NT2/D1 (cell line): ENCODE data around the gene SLC38A6.

Experiments
- YY1 ChIP-seq: IDR thresholded peaks from 2 replicates; pipeline ENCODE4 v1.6.1; 2011; ENCODE audit not compliant: insufficient read length, insufficient read depth
- ZNF274 ChIP-seq: IDR thresholded peaks from 2 replicates; pipeline ENCODE4 v1.6.1; 2011; ENCODE audit warnings: mild to moderate bottlenecking, low read depth, low read length

DNA sequence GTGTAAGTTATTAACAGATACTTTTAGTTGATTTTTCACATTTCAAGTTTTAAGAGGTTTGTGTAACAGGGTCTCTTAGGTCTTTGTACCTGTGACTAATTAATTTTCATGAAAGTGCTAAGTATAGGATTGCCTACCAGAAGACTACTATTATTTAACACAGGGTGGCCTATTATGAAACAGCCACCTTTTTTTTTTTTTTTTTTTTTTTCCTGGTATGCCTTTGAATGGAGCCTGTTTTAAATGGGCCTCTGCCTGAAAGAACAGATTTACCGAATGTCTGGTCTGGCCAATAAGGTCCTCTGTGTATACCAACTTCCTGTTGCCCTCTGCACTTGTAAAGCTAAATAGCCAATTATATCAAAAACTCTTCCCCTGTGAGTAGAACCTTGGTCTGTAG lies 62.5 kb downstream of the SLC38A6 start:
- TF ChIP-seq ZNF274 (no peak), YY1 (no peak)
